ENCODE data around the gene MEF2A.
"Not testable (repeated sequence)": the region's sequence is repeated elsewhere in the genome, so short reads cannot be mapped to it uniquely, and the experiment has no call there.

The MEF2A gene

GRCh38 chr15:99651023-99651807 lies 85.4 kb downstream of the MEF2A start:
- no peak for DNase-seq

- DNase-seq, result no peak
Observed at GRCh38 chr15:99656205-99656604, 90.4 kb downstream of the MEF2A start.

DNA sequence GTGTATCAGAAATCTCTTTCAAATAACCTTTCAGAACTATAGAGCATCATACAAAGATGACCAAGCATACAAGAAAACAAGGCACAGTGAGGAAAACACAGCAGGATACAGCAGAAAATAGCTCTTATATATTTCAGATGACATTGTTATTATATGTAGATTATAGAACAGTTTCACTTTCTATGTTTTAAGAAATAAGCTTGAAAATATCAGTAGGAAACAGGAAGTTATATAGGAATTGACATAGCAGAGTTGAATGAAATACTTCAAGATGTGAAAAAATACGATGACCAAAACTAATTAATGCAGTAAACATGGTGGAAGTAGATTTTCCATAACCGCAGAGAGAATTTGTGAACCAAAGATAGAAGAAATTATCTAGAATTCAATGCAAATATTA lies 92.2 kb downstream of the MEF2A start:
- no peak for DNase-seq

- no peak for DNase-seq
Observed at GRCh38 chr15:99662903-99663302, 97.1 kb downstream of the MEF2A start.

GRCh38 chr15:99666073-99666472 lies 100.3 kb downstream of the MEF2A start:
- DNase-seq, result not testable (repeated sequence)

DNA sequence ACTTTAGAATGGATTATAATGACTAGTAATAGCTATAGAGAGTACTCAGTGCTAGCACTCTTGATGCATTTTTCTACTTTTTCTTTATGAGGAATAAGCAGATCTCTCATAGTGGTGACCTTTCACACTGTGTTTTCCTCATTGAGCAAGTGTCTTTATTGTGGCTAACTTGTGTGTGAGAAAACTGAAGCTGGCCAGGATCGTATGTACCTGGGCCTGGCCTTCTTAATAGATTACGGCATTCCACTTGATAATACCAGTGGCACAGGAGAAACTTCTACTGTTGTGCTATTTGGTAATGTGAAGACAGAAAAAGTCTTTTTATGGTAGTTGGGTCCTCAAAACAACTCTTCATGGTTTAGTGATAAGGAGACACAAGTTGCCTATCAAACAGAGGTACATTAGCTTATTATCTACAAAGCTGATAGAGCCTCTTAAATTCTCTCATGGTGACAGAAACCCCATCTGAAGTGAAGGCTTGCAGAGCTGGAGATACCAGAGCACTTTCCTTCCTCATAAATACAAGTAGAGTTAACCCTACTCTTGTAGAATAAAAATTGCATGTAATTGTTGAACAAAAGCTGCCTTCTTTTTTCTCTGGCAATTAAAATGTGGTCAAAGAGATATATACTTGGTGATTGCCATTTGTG lies 102.9 kb downstream of the MEF2A start:
- DNase-seq, result no peak

DNA sequence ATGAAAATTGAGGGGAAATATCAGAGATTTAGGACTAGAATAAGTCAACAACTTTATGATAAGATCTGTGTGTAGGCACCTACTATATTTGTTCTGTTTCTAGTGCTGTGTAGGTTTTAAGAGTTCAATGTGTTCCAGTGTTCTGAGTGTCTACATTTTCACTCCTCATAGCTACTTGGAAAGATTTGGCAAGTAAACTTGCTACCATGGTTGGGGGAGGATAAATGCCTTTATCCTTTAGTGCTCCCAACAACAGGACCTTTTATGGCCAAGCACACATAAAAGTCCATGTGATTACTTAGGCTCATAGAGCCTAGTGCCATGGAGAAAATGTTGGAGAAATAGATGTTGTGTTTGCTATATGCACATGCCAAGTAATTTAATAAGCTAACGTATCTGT lies 103.5 kb downstream of the MEF2A start:
- DNase-seq, result no peak

GRCh38 chr15:99671926-99672635 lies 106.3 kb downstream of the MEF2A start:
- no peak for DNase-seq

DNA sequence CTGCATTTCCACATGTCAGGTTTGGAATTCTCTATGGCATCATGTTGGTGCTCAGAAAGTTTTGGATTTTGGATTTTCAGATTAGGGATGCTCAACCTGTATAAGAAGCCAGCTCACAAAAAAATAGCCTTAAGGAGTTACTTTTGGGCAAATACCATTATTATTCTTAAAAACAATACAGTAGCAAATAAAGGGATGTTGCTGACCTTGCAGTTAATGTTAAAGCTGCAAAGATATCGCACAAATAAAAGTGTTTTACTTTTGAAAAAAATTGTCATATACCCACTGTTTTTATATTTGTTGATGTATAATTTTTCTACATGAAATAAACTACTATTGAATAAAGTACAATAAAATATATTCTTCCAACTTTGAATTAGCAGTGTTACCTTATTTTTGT lies 107.3 kb downstream of the MEF2A start:
- no peak for DNase-seq

DNA sequence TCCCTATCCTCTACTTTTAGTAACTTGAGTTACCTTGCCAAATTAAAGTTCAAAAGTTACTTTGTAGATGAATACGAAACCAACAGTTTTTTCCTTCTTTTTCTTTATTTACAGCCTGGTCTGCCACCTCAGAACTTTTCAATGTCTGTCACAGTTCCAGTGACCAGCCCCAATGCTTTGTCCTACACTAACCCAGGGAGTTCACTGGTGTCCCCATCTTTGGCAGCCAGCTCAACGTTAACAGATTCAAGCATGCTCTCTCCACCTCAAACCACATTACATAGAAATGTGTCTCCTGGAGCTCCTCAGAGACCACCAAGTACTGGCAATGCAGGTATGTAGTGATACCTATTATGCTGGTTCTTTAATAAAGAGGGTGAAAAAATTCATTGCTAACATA lies 108.5 kb downstream of the MEF2A start:
- no peak for DNase-seq

DNA sequence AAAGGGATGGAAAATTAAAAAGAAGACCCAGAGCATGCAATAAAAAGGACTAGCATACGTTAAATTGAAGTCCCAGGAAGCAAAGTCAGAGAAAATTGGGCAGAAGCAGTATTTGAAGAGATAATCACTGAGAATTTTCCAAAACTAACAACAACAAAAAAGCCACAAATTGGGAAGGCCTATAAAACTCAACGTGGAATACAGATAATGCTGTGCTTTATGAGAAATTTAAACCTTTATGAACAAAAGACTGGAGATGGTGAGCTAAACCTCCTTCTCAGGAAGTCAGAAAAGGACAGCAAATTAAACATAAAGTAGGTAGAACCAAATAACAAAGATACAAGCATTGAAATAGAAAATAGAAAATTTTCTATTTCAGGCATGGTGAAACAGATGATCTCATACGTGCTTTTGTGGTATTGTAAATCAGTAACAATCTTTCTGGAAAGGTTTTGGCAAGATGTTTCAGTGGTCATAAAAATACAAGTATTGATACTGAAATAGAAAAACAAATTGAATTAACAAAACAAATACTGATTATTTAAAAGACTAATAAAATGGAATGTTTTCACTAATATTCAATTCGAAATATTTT lies 111.9 kb downstream of the MEF2A start:
- DNase-seq, result no peak

DNA sequence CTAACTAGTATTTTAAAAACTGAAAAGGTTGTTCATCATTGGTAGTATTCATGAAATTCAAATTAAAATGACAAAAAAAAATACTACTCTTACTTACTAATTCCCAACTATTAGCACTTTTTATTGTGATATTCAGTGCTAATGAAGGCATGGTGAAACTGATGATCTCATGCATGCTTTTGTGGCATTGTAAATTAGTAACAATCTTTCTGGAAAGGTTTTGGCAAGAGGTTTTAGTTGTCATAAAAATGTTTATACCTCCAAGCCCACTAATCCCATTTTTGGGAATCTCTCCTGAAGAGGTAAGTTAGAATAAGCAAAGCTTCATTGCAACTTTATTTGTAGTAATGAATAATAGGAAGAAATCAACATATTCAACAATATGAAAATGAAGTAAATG lies 114.5 kb downstream of the MEF2A start:
- DNase-seq, result no peak

GRCh38 chr15:99681990-99682389 lies 116.2 kb downstream of the MEF2A start:
- no peak for DNase-seq

DNA sequence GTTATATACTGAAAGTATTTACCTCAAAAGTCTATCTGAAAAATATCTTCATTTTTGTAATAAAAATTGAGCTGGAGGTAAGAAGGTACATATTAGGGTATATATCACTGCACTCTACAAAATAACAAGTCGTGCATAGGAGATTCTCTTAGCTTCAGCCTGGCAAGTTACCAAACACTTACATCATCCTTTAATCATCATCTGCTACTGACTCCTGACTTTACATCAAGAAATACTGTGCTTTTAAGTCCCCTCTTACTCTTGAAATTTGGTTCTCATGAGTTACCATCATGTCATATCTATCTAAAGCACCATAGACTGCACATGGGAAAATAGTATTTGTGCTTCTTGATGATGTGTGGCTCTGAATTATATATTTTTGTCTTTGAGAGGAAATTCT lies 116.7 kb downstream of the MEF2A start:
- no peak for DNase-seq

DNA sequence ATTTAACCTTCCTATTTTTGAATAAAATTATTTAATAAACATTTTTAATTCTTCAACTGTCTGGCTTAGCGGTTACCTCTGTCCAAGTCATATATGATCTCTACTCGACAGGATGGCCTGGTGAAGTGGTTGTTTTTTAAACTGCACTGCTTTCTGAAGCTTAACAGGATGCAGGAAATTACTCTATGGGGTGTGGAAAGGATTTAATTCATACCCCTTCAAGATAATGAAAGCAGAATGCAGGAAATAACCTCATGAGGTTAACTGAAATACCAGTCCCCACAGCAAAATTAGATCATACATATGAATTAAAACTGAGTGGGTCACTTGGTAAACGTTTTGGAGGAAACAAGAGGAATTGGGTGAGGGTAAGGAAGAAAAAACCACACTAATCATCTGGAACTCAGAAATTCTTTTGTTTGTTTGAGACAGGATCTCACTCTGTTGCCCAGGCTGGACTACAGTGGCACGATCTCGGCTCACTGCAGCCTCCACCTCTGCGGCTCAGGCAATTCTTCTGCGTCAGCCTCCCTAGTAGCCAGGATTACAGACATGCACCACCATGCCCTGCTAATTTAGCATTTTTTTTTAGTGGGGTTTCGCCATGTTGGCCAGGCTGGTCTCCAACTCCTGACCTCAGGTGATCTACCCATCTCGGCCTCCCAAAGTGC lies 117.4 kb downstream of the MEF2A start:
- no peak for DNase-seq

DNA sequence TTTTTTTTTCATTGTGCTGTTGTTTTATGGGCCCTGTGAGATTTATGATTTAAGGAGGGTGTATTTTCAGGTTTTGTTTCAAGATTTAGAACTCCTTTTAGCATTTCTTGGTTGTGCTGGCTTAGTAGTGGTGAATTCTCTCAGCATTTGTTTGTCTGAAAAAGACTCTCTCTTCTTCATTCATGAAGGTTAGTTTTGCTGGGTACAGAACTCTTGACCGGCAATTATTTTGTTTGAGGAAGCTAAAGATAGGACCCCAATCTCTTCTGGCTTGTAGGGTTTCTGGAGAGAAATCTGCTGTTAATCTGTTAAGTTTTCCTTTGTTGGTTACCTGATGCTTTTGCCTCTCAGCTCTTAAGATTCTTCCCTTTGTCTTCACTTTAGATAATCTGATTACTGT lies 120.5 kb downstream of the MEF2A start:
- DNase-seq, result no peak

GRCh38 chr15:99692825-99693224 lies 127.0 kb downstream of the MEF2A start:
- DNase-seq, result no peak

DNA sequence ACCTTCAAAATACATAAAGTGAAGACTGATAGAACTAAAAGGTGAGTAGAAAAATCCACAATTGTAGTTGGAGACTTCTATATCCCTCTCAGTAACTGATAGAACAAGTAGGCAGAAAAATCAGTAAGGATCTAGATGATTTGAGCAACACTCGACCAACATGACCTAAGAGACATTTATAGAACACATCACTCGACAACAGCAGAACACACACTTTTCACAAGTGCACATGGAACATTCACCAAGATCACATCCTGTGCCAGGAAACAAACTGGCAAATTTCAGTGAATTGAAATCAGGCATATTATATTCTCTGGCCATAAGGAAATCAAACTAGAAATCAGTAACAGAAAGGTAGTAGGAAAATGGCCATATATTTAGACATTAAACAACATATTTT lies 130.3 kb downstream of the MEF2A start:
- DNase-seq, result no peak

- peak; percentile 19 for DNase-seq
Observed at GRCh38 chr15:99702895-99703602, 137.3 kb downstream of the MEF2A start.

- DNase-seq, result peak; percentile 40
Observed at GRCh38 chr15:99703603-99704443, 138.0 kb downstream of the MEF2A start.

DNA sequence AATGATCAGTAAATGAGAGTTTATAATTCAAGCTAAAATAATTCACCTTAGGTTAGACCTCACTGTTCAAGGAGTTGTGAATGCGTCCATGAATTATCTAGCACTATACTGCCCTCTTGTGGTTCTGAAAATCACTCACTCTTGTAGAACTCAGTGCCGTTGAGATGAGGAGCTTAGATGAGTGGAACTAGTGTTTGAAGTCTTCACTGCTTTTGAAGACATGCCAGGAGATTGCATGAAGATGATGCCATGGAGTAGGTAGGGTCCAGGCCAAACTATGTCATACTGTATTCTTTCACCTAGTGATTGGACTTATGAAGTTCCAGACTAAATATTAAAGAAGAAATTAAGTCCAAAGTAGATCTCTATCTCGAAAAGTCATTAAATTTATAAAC lies 138.7 kb downstream of the MEF2A start:
- DNase-seq, result peak; percentile 91
